Fibroblast of the aortic adventitia (primary cell): ENCODE measurements around the gene RBM44. TPM values are rescaled to one million over a fixed set of nuclear protein-coding genes. Genes with fewer than 3 reads are reported as not detected.

ENCODE experiments used
- DNase-seq: peaks from one replicate; pipeline ENCODE4 v3.0.0-alpha.2; 2010; ENCODE audit warnings: low read depth
- H3K4me3 ChIP-seq: 2 replicates; pipeline ENCODE4 v1.5.1; 2011; ENCODE audit warnings: low read depth, mild to moderate bottlenecking, control low read depth, low read length, moderate library complexity
- CTCF ChIP-seq: IDR thresholded peaks from 2 replicates; pipeline ENCODE4 v1.5.1; 2011; ENCODE audit warnings: mild to moderate bottlenecking, low read length, control low read depth, inconsistent platforms; ENCODE audit not compliant: insufficient read depth
- total RNA-seq: library from RNA; depleted of rRNA; stranded (reverse); fragments of >200 nt; gene quantifications from 2 replicates; pipeline ENCODE4 v1.2.3, GENCODE V29; 2012; ENCODE audit warnings: low replicate concordance

The RBM44 gene
- total RNA-seq, 1 donor: 0.27 TPM

DNA sequence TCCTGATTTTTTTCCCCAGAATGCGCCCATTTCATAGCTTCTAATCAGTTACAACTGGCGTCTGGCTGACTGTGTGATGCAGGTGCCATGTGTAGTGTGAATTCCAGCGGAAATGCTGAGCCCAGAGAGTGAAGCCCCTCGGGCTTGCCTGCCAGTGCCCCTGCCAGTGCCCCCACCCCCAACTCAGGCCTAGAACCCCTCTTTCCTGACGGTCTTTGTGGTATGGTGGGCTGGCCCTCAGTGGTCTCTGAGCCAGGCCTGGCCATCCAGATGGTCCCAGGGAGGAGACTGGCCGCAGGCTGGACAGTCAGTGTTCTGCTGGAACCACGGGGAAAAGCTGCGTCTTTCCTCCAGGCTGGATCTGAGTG, 63.9 kb downstream of the RBM44 start:
- H3K4me3 ChIP-seq: no peak overlapping the region
- DNase-seq: no peak
- no peak for TF ChIP-seq CTCF

DNA sequence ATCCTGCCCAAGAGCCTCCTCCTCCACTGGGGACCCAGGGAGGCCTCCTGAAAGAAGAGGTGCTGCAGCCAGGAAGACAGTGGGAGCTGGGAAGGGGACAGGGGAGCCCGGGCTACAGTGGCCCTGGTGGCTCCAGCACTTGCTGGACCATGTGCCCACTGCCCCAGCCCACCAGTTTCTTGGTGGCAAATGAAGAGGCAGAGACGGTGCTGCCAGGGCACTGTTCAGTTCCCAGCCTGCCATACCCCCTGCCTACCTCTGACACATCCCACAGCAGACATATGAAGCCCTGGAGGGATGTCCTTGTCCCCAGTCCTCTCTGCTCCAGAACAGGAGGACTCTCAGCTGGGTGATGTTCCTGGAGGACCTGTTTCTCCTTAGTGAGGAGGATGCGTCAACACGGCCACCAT, 64.5 kb downstream of the RBM44 start:
- TF ChIP-seq CTCF: no peak
- no peak for DNase-seq
- H3K4me3 ChIP-seq: no peak overlapping the region

GRCh38 chr2:237863689-237864443, 65.3 kb downstream of the RBM44 start:
- DNase-seq: no peak
- no peak overlapping the region for H3K4me3 ChIP-seq
- no peak for TF ChIP-seq CTCF

- DNase-seq: no peak
- TF ChIP-seq CTCF: no peak
- no peak overlapping the region for H3K4me3 ChIP-seq
These were observed 65.9 kb downstream of the RBM44 start for GRCh38 chr2:237864444-237864931.

DNA sequence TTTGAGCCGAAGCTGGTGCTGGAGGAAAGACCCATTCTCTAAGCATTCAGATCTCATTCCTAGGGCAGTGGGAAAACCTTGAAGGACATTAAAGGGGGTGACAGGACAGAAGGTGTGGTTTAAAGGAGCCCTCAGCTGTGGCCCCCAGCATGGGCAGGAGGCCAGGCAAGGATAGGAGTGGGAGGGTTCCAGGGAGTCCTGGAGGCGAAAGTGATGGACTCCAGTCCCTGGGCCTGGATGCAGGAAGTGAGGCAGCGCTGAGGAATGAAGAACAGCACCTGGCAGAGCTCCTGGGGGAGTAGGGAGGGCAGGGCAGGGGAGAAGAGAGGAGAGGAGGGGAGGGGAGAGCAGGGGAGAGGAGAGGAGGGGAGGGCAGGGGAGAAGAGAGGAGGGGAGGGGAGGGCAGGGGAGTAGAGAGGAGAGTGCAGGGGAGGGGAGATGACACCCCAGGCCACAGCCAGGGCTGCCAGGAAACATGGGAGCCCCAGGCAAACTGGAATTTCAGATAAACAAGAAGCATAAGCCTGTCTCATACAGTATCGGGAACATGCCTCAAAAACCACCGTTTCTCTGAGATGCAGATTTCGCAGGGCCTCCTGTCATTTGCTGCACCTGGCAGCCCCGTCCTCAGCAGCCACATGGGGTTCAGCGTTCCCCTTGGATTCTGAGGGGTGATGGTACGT, 66.5 kb downstream of the RBM44 start:
- DNase-seq: peak; percentile 53
- no peak overlapping the region for H3K4me3 ChIP-seq
- TF ChIP-seq CTCF: no peak

DNA sequence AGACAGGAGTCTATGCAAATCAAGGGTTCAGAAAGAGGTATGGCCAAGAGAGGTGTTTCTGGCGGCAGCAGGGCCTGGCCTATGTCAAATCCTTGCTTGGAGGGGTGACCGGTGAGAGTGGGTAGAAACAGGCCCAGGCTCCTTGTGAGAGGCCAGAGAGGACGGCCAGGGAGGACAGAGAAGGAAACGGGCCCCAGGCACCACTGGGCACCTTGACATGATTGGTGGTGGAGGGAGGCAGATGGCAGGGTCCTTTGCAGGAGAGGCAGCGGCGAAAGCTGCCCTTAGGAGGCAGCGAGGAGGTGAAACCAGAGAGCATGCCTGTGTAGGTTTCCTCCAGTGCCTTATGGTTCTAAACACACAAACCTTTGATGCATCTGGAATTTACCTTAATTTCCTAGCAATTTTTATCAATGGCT, 67.1 kb downstream of the RBM44 start:
- peak; percentile 3 for TF ChIP-seq CTCF
- no peak for DNase-seq

More for the DNA sequence above, 67.1 kb downstream of the RBM44 start:
- H3K4me3 ChIP-seq: no peak overlapping the region
